T follicular helper cell (primary cell): ENCODE results near the gene ABCF2.

Experiments used
- DNase-seq: peaks from one replicate; pipeline ENCODE4 v3.0.0-alpha.2; 2020; ENCODE audit warnings: low read depth

ABCF2 gene

GRCh38 chr7:151174246-151175046, 52.6 kb downstream of the ABCF2 start:
- DNase-seq = no peak

DNA sequence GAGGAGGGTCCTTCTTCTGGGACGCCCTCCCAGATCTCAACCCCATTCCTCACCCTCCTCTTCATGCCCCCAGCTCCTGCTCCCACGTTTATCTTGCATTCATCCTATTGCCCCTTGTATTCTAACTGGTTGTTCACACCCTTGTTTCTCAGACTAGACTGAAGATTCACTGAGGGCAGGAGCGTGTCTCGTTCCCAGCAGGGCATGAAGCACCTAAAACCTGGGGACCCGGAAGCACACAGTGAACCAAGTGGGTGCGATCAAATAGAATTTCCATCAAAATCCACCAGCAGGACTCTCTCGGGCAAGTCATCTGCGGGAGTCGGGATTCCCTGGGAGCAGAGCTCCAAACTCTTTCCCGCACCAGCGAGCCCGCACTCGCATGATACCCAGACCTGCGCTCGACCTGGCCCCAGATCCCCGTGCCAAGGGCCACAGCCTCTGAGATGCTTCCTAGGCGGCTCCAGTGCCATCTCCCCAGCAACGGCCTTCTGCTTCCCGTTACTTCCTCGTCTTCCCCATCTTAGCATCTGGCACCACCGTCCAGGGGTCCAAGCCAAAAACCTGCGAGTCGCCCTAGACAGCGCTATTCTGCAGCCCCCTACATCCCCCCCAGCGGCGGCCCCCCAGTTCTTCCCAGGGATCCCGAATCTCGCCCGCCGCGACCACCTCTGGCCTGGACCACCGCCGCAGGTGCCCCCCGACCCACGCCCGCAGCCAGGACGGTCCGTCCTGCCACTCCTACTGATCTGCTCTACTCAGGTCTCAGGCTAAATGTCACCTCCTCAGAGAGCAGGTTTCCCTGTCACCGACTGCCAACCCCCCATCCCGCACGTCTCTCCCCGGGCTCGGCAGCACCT, 53.4 kb downstream of the ABCF2 start:
- DNase-seq = no peak

GRCh38 chr7:151172273-151173141, 54.5 kb downstream of the ABCF2 start:
- peak; percentile 63 for DNase-seq

- no peak for DNase-seq
Observed at GRCh38 chr7:151168787-151169162, 58.2 kb downstream of the ABCF2 start.

DNA sequence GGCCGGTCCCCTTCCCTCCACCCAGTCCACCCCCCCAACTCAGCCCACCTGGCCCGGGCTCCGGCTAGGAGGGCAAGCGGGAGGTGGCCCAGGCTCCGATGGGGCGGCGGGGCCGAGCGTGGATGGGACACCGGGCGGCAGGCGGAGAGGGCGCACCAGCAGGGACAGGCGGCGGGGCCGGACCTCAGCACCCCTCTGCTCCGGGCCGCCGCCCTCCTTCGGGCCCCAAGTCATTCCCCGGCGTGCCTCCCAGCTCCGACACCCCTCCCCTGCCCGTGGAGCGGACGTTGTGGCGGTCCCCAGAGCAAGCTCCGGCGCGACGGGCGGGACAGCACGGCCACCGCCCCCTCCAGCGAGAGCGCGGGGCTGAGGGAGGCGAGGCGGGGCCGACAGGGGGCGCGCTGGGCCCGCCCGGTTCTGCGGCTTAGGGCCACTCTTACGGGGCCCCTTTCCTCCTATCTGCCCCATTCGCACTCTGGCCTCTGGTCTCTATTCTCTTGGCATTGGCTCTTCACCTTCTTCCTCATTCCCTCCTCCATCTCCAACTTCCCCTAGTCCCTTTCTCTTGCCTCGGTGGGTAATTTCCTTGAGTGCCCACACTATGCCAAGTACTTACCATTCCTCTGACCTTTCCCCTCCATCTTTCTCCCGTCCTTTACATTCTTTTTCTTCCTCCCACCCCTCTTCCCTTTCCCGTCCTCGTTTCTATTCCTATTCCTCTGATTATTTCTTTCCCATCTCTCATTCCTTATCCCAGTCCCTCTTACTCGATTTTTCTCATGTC, 58.8 kb downstream of the ABCF2 start:
- peak; percentile 35 for DNase-seq

DNA sequence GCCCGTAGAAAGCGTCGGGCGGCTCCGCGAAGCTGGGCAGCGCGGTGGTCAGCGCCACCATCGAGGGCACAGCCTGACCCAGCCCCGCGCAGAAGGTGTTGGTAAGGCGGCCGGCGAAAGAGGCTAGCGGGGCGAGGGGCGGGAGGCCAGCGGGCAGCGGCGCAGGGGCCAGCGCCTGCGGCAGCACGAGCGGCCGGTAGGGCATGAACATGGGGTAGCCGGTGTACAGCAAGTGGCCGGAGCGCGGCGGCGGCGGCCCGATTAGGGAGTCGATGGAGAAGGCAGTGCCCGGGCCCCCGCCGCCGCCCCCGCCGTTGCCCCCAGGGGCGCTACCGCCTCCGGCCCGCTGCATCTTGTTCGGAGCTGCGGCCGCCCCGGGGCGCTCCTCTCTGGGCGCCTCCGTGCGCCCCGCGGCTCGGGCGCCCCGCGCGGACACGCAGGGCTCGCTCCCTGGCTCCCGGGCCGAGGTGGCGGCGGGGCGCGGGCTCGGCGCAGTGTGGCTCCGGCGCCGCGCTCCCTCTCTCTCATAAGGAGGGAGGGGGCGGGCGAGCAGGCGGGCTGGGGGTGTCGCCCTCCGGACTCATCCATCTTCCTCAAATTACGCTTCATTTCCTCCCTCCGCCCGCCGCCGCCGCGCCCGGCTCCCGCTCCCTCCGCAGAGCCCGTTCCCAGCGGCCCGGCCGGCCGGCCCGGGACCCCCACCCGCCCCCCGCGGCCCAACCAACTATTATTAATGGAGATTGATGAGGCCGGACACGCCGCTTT, 59.6 kb downstream of the ABCF2 start, which contains the start of gene GBX1:
GBX1 (minus strand) TSS at position 498 of the 765 bp plus-strand sequence; CDS start at position 352, 146 bp downstream.
- no peak for DNase-seq

- DNase-seq = no peak
Observed at GRCh38 chr7:151166629-151167196, 60.3 kb downstream of the ABCF2 start.
